ENCODE data around the gene GALNT5.
"Not testable (repeated sequence)": the region's sequence is repeated elsewhere in the genome, so short reads cannot be mapped to it uniquely, and the experiment has no call there.

GALNT5 gene

GRCh38 chr2:157257312-157258252 lies at the start of gene GALNT5:
GALNT5 (plus strand) TSS chr2:157257705; CDS start chr2:157258083, 378 bp downstream.
- no peak for DNase-seq (ENCODE audit: low read depth)

- DNase-seq (ENCODE audit: low read depth) = no peak
Measured at GRCh38 chr2:157216286-157216965, 41.1 kb upstream of the GALNT5 start.

GRCh38 chr2:157217409-157217808 lies 40.1 kb upstream of the GALNT5 start:
- no peak for DNase-seq (ENCODE audit: low read depth)

GRCh38 chr2:157218911-157219310 lies 38.6 kb upstream of the GALNT5 start:
- DNase-seq (ENCODE audit: low read depth) = no peak

- DNase-seq (ENCODE audit: low read depth) = no peak
Measured at GRCh38 chr2:157220502-157220901, 37.0 kb upstream of the GALNT5 start.

GRCh38 chr2:157221394-157221988 lies 36.0 kb upstream of the GALNT5 start:
- no peak for DNase-seq (ENCODE audit: low read depth)

GRCh38 chr2:157223624-157224205 lies 33.8 kb upstream of the GALNT5 start:
- no peak for DNase-seq (ENCODE audit: low read depth)

- DNase-seq (ENCODE audit: low read depth) = not testable (repeated sequence)
Measured at GRCh38 chr2:157224448-157224847, 33.1 kb upstream of the GALNT5 start.

- no peak for DNase-seq (ENCODE audit: low read depth)
Measured at GRCh38 chr2:157227592-157227991, 29.9 kb upstream of the GALNT5 start.

GRCh38 chr2:157228946-157229345 lies 28.6 kb upstream of the GALNT5 start:
- DNase-seq (ENCODE audit: low read depth) = no peak

- DNase-seq (ENCODE audit: low read depth) = peak; percentile 43
Measured at GRCh38 chr2:157229572-157229971, 27.9 kb upstream of the GALNT5 start.

- no peak for DNase-seq (ENCODE audit: low read depth)
Measured at GRCh38 chr2:157231476-157231875, 26.0 kb upstream of the GALNT5 start.

- DNase-seq (ENCODE audit: low read depth) = no peak
Measured at GRCh38 chr2:157233506-157233905, 24.0 kb upstream of the GALNT5 start.

GRCh38 chr2:157236404-157236803 lies 21.1 kb upstream of the GALNT5 start:
- DNase-seq (ENCODE audit: low read depth) = no peak

GRCh38 chr2:157238296-157238695 lies 19.2 kb upstream of the GALNT5 start:
- no peak for DNase-seq (ENCODE audit: low read depth)

- DNase-seq (ENCODE audit: low read depth) = no peak
Measured at GRCh38 chr2:157244691-157245090, 12.8 kb upstream of the GALNT5 start.

- DNase-seq (ENCODE audit: low read depth) = no peak
Measured at GRCh38 chr2:157245144-157245840, 12.2 kb upstream of the GALNT5 start.

GRCh38 chr2:157245846-157246764 lies 11.4 kb upstream of the GALNT5 start:
- peak; percentile 78 for DNase-seq (ENCODE audit: low read depth)

- no peak for DNase-seq (ENCODE audit: low read depth)
Measured at GRCh38 chr2:157246765-157247407, 10.6 kb upstream of the GALNT5 start.

- DNase-seq (ENCODE audit: low read depth) = no peak
Measured at GRCh38 chr2:157250836-157251235, 6.7 kb upstream of the GALNT5 start.

All from non-pigmented ciliary epithelial cell (primary cell).